Activated naive CD4-positive, alpha-beta T cell treated with anti-CD3 and anti-CD28 coated beads for 36 hours (primary cell): Measurements from ENCODE around the gene TAS1R3. TPM values are rescaled to one million over a fixed set of nuclear protein-coding genes. Genes with fewer than 3 reads are reported as not detected.

Source experiments
- CTCF ChIA-PET: fragments of 350-600 bp; sonication (Branson Sonifier 250); formaldehyde crosslinking; loops from one replicate; lab custom pipeline; 2021; ENCODE audit warnings: antibody characterized with exemption; lab: Charles Lee
- DNase-seq: peaks from one replicate; pipeline ENCODE4 v3.0.0-alpha.2; 2020
- H3K27ac Mint-ChIP-seq: one replicate; pipeline ENCODE4 v1.8.0; 2021; ENCODE audit warnings: mild to moderate bottlenecking, mixed read lengths
- H3K27me3 Mint-ChIP-seq: one replicate; pipeline ENCODE4 v1.8.0; 2021; ENCODE audit warnings: low read depth, mixed read lengths
- H3K36me3 Mint-ChIP-seq: one replicate; pipeline ENCODE4 v1.8.0; 2021; ENCODE audit warnings: low read depth, mixed read lengths
- H3K4me1 Mint-ChIP-seq: one replicate; pipeline ENCODE4 v1.8.0; 2021; ENCODE audit warnings: low read depth, mixed read lengths
- H3K4me3 Mint-ChIP-seq: one replicate; pipeline ENCODE4 v1.8.0; 2021; ENCODE audit warnings: mild to moderate bottlenecking, moderate library complexity, mixed read lengths
- H3K9me3 Mint-ChIP-seq: one replicate; pipeline ENCODE4 v1.8.0; 2021; ENCODE audit warnings: mixed read lengths
- intact Hi-C: fragments of 100-400 bp; cut with micrococcal nuclease; formaldehyde crosslinking; loops from one replicate; pipeline ENCODE4 v1.15.1; 2023
- total RNA-seq, 2 experiments: library from RNA; stranded (reverse); gene quantifications; one replicate each; pipeline ENCODE4 v1.2.3, GENCODE V29; 2021

The TAS1R3 gene
- total RNA-seq, 2 experiments from 2014 or later: 0.10 to 0.14 TPM

DNA sequence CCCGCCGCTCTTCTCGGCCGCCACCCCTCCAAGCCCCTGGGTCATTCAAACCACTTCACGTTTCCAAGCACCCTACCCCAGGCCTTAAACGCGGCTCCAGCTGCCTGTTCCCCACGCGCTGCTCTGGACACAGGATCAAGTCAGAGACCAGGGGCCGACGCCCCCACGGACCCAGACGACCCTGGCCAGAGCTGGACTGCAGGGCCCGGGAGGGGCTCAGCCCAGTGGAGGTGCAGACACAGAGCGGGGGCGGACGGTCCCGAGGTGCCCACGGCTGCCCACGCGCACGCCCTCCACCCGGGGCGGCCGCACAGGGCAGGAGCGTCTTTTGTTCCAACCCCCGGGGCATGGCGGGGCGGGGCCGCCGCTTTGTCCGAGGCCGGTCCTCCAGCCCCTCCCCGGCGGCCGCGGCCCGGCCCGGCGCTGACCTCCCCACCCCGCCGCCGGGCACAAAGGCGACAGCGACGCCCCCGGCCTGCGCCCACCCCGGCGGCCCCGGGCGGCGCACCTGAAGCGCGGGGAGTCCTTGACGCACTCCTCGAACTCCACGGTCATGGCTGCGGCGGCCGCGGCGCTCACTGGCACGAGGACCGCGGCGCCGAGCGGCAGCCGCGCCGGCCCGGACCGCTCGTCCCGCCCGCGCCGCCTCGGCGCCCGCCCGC lies 23.7 kb upstream of the TAS1R3 start:
- Mint-ChIP-seq H3K27me3 (no peaks in the 10 kb centered on the region), H3K4me1 (peaks cover 23% of the 10 kb centered on the region), H3K27ac (no peak overlapping the region), H3K4me3 (peak overlapping the region; percentile 78), H3K36me3 (peaks cover 3% of the 10 kb centered on the region), H3K9me3 (no peaks in the 10 kb centered on the region)
- intact Hi-C loops: loop anchor here (5.0 kb wide), 1 partner anchor 200 kb away; no protein-coding TSS in a partner anchor
- DNase-seq: no peak
- CTCF ChIA-PET: interaction anchor here (1.3 kb wide), 1 partner anchor 39 kb away, joined by 5 read pairs; no protein-coding TSS in a partner anchor

DNA sequence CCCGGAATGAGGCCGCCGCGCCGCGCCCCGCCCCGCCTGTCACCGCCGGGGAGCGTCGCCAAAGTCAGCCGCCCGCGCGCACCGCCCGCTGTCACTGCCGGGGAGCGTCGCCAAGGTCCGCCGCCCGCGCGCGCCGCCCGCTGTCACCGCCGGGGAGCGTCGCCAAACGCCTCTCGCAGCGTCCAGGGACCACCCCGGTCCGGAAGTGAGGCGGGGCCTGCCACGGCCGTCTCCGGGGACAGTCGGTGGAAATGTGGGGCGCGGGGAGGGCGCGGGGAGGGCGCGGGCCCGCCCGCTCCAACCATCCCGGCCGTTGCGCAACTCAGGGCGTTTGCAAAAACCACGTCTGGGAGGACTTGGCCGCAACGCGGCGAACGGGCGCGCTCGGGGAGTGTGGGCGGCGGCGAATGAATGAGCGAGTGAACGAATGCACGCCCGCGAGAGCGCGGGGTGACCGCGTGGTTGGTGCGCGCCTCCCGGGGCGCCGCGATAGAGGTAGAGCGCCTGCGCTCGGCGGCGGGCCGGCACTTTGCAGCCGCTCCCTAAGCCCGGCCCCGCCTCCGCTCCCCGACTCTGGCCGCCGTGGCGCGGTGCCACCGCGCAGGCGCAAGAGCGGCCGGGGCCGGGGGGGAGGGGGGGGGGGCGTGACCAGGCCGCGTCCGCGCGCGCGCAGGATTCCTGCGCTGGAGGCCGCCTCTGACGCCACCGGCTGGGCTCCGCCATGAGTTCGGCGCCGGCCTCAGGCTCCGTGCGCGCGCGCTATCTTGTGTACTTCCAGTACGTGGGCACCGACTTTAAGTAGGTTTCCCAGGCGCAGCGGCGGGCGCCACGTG lies 22.9 kb upstream of the TAS1R3 start, which contains the start of the genes ACAP3 and PUSL1:
ACAP3 (minus strand) TSS at position 8 of the 833 bp plus-strand sequence. CDS start 115 bp downstream, outside the sequence.
PUSL1 (plus strand) TSS at position 675 of the 833 bp plus-strand sequence; CDS start at position 722, 47 bp downstream.
- intact Hi-C loops: loop anchor here (1.0 to 5.0 kb wide), 9 partner anchors 16 to 308 kb away; partner anchors contain the start of genes AURKAIP1, B3GALT6, C1orf159 and CPTP
- Mint-ChIP-seq H3K9me3 (no peaks in the 10 kb centered on the region), H3K4me1 (peaks cover 23% of the 10 kb centered on the region), H3K36me3 (peaks cover 3% of the 10 kb centered on the region), H3K27ac (peak within 1 kb of the TSS; percentile 77), H3K4me3 (peak within 1 kb of the TSS; percentile 79), H3K27me3 (no peaks in the 10 kb centered on the region)
- CTCF ChIA-PET: interaction anchor here (1.3 kb wide), 1 partner anchor 38 kb away, joined by 5 read pairs; no protein-coding TSS in a partner anchor
- DNase-seq: peak; percentile 88

DNA sequence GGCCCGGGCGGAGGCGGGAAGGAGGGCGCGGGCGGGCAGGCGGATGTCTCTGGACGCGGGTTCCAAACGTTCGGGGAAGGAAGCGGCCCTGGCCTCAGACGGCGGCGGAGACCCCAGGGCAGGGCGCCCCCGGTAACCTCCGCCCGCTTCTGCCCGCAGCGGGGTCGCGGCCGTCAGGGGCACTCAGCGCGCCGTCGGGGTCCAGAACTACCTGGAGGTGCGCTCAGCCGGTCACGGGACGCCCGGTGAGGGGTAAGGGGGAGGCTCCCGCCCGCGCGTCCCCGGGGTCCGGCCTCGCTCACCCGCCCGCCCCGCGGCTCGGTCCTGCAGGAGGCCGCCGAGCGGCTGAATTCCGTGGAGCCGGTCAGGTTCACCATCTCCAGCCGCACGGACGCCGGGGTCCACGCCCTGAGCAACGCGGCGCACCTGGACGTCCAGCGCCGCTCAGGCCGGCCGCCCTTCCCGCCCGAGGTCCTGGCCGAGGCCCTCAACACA lies 22.3 kb upstream of the TAS1R3 start:
- no peak for DNase-seq
- Mint-ChIP-seq H3K27ac (peak overlapping the region; percentile 53), H3K27me3 (no peaks in the 10 kb centered on the region), H3K36me3 (peaks cover 5% of the 10 kb centered on the region), H3K4me3 (peak overlapping the region; percentile 76), H3K9me3 (no peaks in the 10 kb centered on the region), H3K4me1 (peaks cover 23% of the 10 kb centered on the region)
- CTCF ChIA-PET: no interaction called here
- intact Hi-C loops: loop anchor here (1.0 to 5.0 kb wide), 9 partner anchors 15 to 309 kb away; partner anchors contain the start of genes AURKAIP1, B3GALT6, C1orf159 and CPTP

DNA sequence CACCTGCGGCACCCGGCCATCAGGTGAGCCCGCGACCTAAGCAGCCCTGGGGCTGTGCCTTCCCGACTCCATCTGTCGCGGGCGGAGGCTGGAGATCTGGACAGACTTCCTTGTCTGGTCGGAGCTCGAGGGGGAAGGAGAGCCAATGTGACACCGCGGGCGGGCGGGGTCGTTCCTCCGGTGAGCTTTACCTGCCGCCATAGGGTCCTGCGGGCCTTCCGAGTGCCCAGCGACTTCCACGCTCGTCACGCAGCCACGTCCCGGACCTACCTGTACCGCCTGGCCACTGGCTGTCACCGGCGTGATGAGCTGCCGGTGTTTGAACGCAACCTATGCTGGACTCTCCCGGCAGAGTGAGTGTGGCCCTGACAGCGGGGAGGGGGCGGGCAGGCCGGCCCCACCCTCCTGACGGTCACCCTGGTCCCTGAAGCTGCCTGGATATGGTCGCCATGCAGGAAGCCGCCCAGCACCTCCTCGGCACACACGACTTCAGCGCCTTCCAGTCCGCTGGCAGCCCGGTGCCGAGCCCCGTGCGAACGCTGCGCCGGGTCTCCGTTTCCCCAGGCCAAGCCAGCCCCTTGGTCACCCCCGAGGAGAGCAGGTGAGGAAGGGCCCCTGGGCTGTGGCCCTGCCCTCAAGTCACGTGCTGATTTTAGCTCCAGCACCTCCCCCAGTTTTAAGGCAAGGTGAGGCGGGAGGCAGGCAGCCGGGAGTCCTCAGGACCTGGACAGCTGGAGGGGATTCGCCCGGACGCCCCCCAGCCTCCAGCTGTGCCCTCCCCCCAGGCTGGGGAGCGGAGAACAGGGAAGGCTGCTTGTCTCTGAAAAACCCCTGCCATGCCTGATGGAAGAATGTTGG lies 21.6 kb upstream of the TAS1R3 start:
- Mint-ChIP-seq H3K4me1 (peaks cover 23% of the 10 kb centered on the region), H3K27ac (no peak overlapping the region), H3K36me3 (peaks cover 5% of the 10 kb centered on the region), H3K9me3 (no peaks in the 10 kb centered on the region), H3K27me3 (no peaks in the 10 kb centered on the region), H3K4me3 (peak overlapping the region; percentile 68)
- no peak for DNase-seq
- CTCF ChIA-PET: interaction anchor here (1.3 kb wide), 1 partner anchor 187 kb away, joined by 6 read pairs; no protein-coding TSS in a partner anchor
- intact Hi-C loops: loop anchor here (2.0 to 5.0 kb wide), 2 partner anchors 198 to 277 kb away; no protein-coding TSS in a partner anchor

DNA sequence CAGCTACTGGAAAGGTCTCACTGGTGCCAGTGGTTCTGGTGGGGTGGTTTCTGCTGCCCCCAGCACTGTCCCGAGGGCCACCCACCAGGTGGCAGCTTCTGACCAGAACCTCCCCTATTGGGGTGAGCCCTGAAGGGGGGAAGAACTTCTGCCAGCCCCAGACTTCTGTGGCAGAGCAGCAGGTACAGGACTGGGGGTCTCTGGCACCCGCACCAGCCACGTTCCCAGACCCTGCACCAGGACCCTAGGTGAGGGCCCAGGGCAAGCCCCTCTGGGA lies 21.0 kb upstream of the TAS1R3 start:
- CTCF ChIA-PET: interaction anchor here (1.3 kb wide), 1 partner anchor 188 kb away, joined by 6 read pairs; no protein-coding TSS in a partner anchor
- peaks cover 5% of the 10 kb centered on the region for H3K36me3 Mint-ChIP-seq
- H3K27ac Mint-ChIP-seq: no peak overlapping the region
- H3K4me1 Mint-ChIP-seq: peaks cover 22% of the 10 kb centered on the region
- no peaks in the 10 kb centered on the region for H3K9me3 Mint-ChIP-seq
- no peaks in the 10 kb centered on the region for H3K27me3 Mint-ChIP-seq
- intact Hi-C loops: no loop called here
- DNase-seq: no peak
- peak overlapping the region; percentile 68 for H3K4me3 Mint-ChIP-seq

DNA sequence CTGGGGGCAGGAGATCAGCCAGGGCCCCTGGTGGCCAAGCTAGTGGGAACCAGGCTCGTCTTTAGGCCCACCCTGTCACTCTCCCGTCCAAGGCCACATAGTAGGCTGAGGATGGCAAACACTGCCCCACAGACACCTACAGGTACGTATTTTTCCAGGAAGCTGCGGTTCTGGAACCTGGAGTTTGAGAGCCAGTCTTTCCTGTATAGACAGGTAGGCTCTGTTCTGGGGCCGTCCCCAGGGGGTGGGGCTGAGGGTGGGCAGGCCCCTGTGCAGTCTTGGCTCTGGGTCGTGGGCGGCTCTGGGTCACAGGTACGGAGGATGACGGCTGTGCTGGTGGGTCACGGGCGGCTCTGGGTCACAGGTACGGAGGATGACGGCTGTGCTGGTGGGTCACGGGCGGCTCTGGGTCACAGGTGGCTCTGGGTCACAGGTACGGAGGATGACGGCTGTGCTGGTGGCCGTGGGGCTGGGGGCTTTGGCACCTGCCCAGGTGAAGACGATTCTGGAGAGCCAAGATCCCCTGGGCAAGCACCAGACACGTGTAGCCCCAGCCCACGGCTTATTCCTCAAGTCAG lies 20.5 kb upstream of the TAS1R3 start:
- CTCF ChIA-PET: interaction anchor here (1.3 kb wide), 1 partner anchor 188 kb away, joined by 6 read pairs; no protein-coding TSS in a partner anchor
- no peaks in the 10 kb centered on the region for H3K9me3 Mint-ChIP-seq
- no peak for DNase-seq
- H3K27ac Mint-ChIP-seq: no peak overlapping the region
- no peaks in the 10 kb centered on the region for H3K27me3 Mint-ChIP-seq
- peak overlapping the region; percentile 18 for H3K4me3 Mint-ChIP-seq
- H3K4me1 Mint-ChIP-seq: peaks cover 18% of the 10 kb centered on the region
- H3K36me3 Mint-ChIP-seq: peaks cover 5% of the 10 kb centered on the region
- intact Hi-C loops: no loop called here

DNA sequence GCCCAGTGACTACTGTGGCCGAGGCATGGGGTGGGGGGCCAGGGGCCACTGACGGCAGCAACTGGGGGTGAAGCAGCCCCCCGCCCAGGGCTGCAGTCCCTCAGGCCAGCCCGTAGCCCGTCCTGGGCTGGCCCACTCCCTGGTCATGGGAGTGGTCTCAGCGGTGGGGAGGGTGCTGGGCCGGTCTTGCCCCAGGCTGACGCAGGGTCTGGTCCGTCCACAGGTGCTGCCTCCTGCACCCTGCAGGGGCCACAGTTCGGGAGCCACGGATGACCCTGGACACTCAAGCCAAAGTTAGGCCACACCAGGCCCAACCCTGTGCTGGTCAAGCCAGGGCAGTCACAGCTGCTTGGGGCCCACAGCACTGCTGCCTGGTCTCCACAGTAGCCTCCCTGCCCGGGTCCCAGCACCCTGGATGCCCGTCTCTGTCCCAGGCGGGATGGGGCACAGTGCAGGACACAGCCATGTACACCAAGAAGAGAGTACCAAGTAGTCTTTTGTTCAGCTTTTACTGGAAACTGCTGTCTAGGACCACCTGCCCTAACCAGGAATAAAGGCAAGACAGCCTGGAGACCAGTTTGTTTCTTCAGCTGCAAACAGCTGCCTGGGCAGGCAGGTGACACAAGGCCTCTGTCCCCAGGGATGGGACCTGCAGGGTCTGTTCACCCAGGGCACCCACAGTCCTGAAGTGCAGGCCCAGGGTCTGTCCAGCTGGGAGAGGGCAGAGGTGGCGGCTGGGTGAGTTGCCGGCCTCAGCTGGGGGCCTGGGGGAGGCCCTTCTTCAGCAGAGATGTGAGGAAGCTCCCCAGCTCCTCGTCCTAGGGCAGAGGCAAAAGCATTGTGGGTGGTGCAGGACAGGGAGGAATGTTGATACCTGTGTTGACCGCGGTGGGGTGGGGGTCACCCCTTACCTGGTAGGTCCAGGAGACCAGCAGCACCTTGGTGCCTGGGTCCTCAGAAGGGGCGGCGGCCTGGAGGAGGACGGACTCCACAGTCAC lies 19.7 kb upstream of the TAS1R3 start:
- no peak for DNase-seq
- CTCF ChIA-PET: no interaction called here
- H3K4me1 Mint-ChIP-seq: peaks cover 11% of the 10 kb centered on the region
- intact Hi-C loops: no loop called here
- no peak overlapping the region for H3K4me3 Mint-ChIP-seq
- H3K27me3 Mint-ChIP-seq: no peaks in the 10 kb centered on the region
- H3K9me3 Mint-ChIP-seq: no peaks in the 10 kb centered on the region
- no peak overlapping the region for H3K27ac Mint-ChIP-seq
- peaks cover 8% of the 10 kb centered on the region for H3K36me3 Mint-ChIP-seq

DNA sequence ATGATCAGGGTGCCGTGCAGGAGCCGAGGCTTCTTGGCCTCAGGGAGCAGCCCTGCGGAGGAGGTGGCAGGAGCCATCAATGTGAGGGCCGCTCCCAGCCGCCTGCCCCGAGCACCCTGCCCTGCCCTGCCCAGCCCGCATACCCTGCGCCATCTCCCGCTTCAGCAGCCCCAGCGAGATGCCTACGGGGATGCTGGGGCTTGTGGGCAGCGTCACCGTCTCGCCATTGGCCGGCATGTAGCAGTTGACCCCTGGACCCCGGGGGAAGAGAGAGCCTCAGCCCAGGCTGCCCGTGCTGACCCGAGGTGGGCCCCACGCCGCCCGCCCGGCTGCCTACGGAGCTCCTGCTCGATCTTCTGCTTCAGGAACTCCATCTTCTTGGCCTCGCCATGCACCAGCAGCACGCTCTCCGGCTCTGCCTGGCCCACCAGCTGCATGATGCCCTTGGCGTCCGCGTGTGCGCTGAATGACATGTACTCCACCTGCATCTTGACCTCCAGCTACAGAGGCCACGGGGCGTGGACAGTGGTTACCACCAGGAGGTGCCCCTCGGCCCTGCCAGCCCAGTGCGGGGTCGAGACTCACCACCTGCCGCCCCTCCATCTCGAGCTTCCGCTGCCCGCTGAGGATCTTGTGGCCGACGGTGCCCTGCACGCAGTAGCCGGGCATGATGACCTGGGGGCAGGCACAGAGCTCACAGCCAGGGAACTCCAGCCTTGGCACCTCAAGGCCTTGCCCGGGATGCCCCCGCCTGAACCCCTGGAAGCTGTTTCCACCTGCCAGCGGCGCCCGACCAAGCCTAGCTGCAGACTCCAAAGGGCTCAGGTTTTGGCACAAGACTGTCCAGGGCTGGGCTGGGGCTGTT lies 18.4 kb upstream of the TAS1R3 start:
- peaks cover 8% of the 10 kb centered on the region for H3K36me3 Mint-ChIP-seq

DNA sequence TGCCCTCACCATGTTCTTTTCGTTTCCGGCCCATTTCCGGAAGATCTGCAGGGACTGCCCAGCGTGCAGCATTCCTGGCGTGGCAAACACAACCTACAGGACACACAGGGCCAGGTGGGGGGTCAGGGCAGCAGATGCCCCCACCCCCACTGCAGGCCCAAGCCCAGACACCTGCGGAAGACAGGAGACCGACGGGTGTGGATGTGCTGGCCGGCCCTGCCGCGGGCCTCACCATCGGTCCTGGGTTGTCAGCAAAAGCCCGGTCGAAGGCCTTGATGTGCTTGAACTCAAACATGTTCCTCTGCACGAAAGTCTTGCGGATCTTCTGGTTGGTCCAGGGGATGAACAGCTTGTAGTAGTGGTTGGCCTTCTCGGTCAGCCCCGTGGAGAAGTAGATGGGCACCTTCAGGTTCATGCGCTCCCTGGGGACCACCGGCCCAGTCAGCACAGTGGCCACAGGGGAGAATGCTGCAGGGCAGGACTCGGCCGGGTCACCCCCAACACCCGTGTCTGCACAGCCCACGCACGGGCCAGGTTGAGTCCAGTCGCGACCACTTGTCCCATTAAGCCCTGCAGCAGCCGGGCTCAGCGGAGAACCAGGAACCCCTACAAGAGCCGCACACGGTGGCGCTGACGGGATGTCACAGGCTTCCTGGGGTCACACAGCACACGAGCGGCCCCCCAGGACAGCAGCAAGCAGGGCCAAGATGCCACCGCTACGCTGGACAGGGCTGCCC lies 17.4 kb upstream of the TAS1R3 start:
- H3K4me1 Mint-ChIP-seq: peaks cover 5% of the 10 kb centered on the region
- no peak overlapping the region for H3K27ac Mint-ChIP-seq
- no peaks in the 10 kb centered on the region for H3K27me3 Mint-ChIP-seq
- H3K4me3 Mint-ChIP-seq: no peak overlapping the region
- H3K9me3 Mint-ChIP-seq: no peaks in the 10 kb centered on the region
- intact Hi-C loops: no loop called here
- CTCF ChIA-PET: interaction anchor here (0.9 kb wide), 1 partner anchor 191 kb away, joined by 3 read pairs; no protein-coding TSS in a partner anchor
- no peak for DNase-seq
- peaks cover 8% of the 10 kb centered on the region for H3K36me3 Mint-ChIP-seq

More for the DNA sequence above, 18.4 kb upstream of the TAS1R3 start:
- Mint-ChIP-seq H3K9me3 (no peaks in the 10 kb centered on the region), H3K4me1 (peaks cover 5% of the 10 kb centered on the region), H3K4me3 (no peak overlapping the region), H3K27me3 (no peaks in the 10 kb centered on the region), H3K27ac (no peak overlapping the region)
- CTCF ChIA-PET: interaction anchor here (0.9 kb wide), 1 partner anchor 192 kb away, joined by 3 read pairs; no protein-coding TSS in a partner anchor
- no peak for DNase-seq
- intact Hi-C loops: no loop called here
